PC-3 (cell line): ENCODE measurements around the gene ARMC3. TPM values are rescaled to one million over a fixed set of nuclear protein-coding genes. Genes with fewer than 3 reads are reported as not detected.
"Not testable (repeated sequence)": the region's sequence is repeated elsewhere in the genome, so short reads cannot be mapped to it uniquely, and the experiment has no call there.

Source experiments
- ATAC-seq: fragments of 200-7000 bp; cut with Tn5 transposase; 2 replicates; pipeline ENCODE4 v1.9.1; 2020; ENCODE audit warnings: mild to moderate bottlenecking, moderate library complexity
- BruUV-seq: library from RNA; stranded (reverse); fragments of 400-500 nt; replicated peaks from 2 replicates; lab custom pipeline; 2021; lab: Mats Ljungman, UMichigan
- CTCF ChIA-PET: fragments of 300-600 bp; sonication (Branson Sonifier 250); formaldehyde crosslinking; loops from one replicate; lab custom pipeline; 2022; ENCODE audit warnings: antibody characterized with exemption; lab: Charles Lee
- POLR2A ChIA-PET: fragments of 300-600 bp; sonication (Branson Sonifier 250); formaldehyde crosslinking; loops from one replicate; lab custom pipeline; 2022; ENCODE audit warnings: antibody characterized with exemption; ENCODE audit not compliant: unreplicated experiment; lab: Charles Lee
- DNase-seq: peaks from one replicate; pipeline ENCODE4 v3.0.0-alpha.2; 2015
- H2AFZ ChIP-seq: fragments of 300-600 bp; sonication (generic); 2 replicates; pipeline ENCODE4 v1.6.0; 2016; ENCODE audit warnings: antibody characterized with exemption, low read length
- H3F3A ChIP-seq: fragments of 300-600 bp; sonication (generic); one replicate; pipeline ENCODE4 v1.6.0; 2017; ENCODE audit warnings: antibody characterized with exemption, low read length, control low read depth, mild to moderate bottlenecking; ENCODE audit not compliant: unreplicated experiment
- H3K27ac ChIP-seq: fragments of 300-600 bp; sonication (generic); 2 replicates; pipeline ENCODE4 v1.5.1; 2016; ENCODE audit warnings: mild to moderate bottlenecking, low read length
- H3K27me3 ChIP-seq: fragments of 300-600 bp; sonication (generic); 2 replicates; pipeline ENCODE4 v1.6.1; 2016; ENCODE audit warnings: low read length, mixed read lengths
- H3K36me3 ChIP-seq: fragments of 300-600 bp; sonication (generic); 2 replicates; pipeline ENCODE4 v1.6.1; 2016; ENCODE audit warnings: low read depth, mixed run types, low read length, mixed read lengths
- H3K4me1 ChIP-seq: fragments of 300-600 bp; sonication (generic); 2 replicates; pipeline ENCODE4 v1.5.1; 2016; ENCODE audit warnings: low read length; ENCODE audit not compliant: insufficient read depth
- H3K4me2 ChIP-seq: fragments of 300-600 bp; sonication (generic); 2 replicates; pipeline ENCODE4 v1.6.0; 2016; ENCODE audit warnings: low read length
- H3K4me3 ChIP-seq: fragments of 300-600 bp; sonication (generic); 2 replicates; pipeline ENCODE4 v1.5.1; 2016; ENCODE audit warnings: mild to moderate bottlenecking, low read length, mixed read lengths
- H3K79me2 ChIP-seq: fragments of 300-600 bp; sonication (generic); 2 replicates; pipeline ENCODE4 v1.6.1; 2017; ENCODE audit warnings: low read length, mixed read lengths
- H3K9ac ChIP-seq: fragments of 300-600 bp; sonication (generic); 2 replicates; pipeline ENCODE4 v1.6.0; 2016; ENCODE audit warnings: mild to moderate bottlenecking, low read length
- H3K9me2 ChIP-seq: fragments of 300-600 bp; sonication (generic); replicated peaks from 2 replicates; pipeline ENCODE4 v1.6.1; 2016; ENCODE audit warnings: mixed run types, low read length, mixed read lengths
- H3K9me3 ChIP-seq: fragments of 300-600 bp; sonication (generic); 2 replicates; pipeline ENCODE4 v1.6.1; 2016; ENCODE audit warnings: low read length, mixed read lengths
- H4K20me1 ChIP-seq: fragments of 300-600 bp; sonication (generic); 2 replicates; pipeline ENCODE4 v1.6.1; 2016; ENCODE audit warnings: low read length, mixed read lengths
- CTCF ChIP-seq: fragments of 300-600 bp; sonication (generic); conservative IDR thresholded peaks from 2 replicates; pipeline ENCODE4 v1.5.1; 2017; ENCODE audit warnings: antibody characterized with exemption, low read depth, mild to moderate bottlenecking, low read length
- EZH2 ChIP-seq: fragments of 300-600 bp; sonication (generic); IDR thresholded peaks from one replicate; pipeline ENCODE4 v1.6.1; 2017; ENCODE audit warnings: antibody characterized with exemption, mild to moderate bottlenecking, low read length; ENCODE audit not compliant: unreplicated experiment
- EZH2phosphoT487 ChIP-seq: fragments of 300-600 bp; sonication (generic); IDR thresholded peaks from 2 replicates; pipeline ENCODE4 v1.6.1; 2018; ENCODE audit warnings: mild to moderate bottlenecking, antibody characterized with exemption, low read length, borderline replicate concordance
- intact Hi-C: fragments of 100-400 bp; cut with micrococcal nuclease; formaldehyde crosslinking; loops from 2 replicates; pipeline ENCODE4 v1.9.0; 2023
- total RNA-seq: library from RNA; depleted of rRNA; stranded (reverse); fragments of >200 nt; gene quantifications from 2 replicates; pipeline ENCODE4 v1.2.3, GENCODE V29; 2014

The ARMC3 gene
- total RNA-seq, 1 experiment from 2014 or later, result 0.18 TPM

DNA sequence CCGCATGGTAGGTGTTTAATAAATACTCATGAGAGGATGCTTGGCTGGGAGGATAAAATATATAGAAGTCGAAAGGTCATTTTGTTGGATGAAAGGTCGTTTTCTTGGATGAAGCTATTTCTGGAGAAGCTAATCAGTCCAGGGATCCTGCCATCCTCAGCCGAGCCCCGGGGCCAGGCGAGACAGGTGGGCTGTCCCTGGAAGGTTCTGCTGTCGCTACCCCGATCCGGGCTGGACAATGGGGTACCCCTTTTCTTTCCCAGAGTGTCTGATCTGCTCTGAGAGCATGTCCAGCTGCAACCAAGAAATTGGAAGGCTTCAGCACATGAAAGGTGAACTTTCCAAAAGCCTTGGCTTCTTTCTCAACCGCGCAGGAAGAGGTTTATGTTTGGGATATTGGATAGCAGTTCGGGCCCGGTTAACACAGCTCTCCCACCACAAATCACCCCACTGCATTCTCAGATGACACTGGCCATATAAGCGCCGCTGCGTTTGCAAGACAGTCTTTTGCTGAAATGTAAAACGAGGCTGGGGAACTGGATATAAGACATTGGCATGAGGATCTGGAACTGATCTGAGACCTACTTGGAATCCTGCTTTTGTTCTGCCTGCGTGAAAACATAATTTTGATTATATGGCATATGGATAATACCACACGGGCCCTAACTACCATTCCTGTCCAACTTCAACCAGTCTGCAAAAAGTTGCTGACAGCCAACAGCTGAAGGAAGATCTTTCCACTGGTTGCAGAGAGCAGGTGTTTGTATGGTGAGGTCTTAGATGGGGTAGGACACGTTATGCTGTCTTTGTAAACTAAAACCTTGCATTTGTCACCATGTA is 136.3 kb downstream of the ARMC3 start:
- Histone ChIP-seq H3K27me3 (no peaks in the 10 kb centered on the region), H3K4me2 (no peak overlapping the region), H3K79me2 (no peaks in the 10 kb centered on the region), H3K9ac (no peak overlapping the region), H3K36me3 (no peaks in the 10 kb centered on the region), H3F3A (no peaks in the 10 kb centered on the region), H3K9me2 (no peaks in the 10 kb centered on the region), H3K4me1 (peaks cover 9% of the 10 kb centered on the region; the same call in 1 of the 2 replicates), H3K9me3 (no peaks in the 10 kb centered on the region), H2AFZ (no peak overlapping the region), H3K27ac (no peak overlapping the region), H4K20me1 (no peaks in the 10 kb centered on the region), H3K4me3 (no peak overlapping the region)
- ATAC-seq, result no peak
- CTCF ChIA-PET, result no interaction called here
- DNase-seq, result no peak
- POLR2A ChIA-PET, result no interaction called here
- intact Hi-C loops, result no loop called here
- no TSS peak for BruUV-seq
- TF ChIP-seq EZH2phosphoT487, result no peak
- TF ChIP-seq EZH2, result no peak
- no peak for TF ChIP-seq CTCF

- H3K27ac ChIP-seq, H3K27me3 ChIP-seq, H2AFZ ChIP-seq, H3K79me2 ChIP-seq, H3K9me2 ChIP-seq, CTCF ChIA-PET, H3F3A ChIP-seq, H3K36me3 ChIP-seq, H3K4me2 ChIP-seq, H3K4me1 ChIP-seq, BruUV-seq, H3K9me3 ChIP-seq, DNase-seq, H4K20me1 ChIP-seq, POLR2A ChIA-PET, H3K4me3 ChIP-seq, intact Hi-C loops, ATAC-seq, H3K9ac ChIP-seq: not testable (repeated sequence)
These were observed 136.9 kb downstream of the ARMC3 start for GRCh38 chr10:23064813-23065114.

DNA sequence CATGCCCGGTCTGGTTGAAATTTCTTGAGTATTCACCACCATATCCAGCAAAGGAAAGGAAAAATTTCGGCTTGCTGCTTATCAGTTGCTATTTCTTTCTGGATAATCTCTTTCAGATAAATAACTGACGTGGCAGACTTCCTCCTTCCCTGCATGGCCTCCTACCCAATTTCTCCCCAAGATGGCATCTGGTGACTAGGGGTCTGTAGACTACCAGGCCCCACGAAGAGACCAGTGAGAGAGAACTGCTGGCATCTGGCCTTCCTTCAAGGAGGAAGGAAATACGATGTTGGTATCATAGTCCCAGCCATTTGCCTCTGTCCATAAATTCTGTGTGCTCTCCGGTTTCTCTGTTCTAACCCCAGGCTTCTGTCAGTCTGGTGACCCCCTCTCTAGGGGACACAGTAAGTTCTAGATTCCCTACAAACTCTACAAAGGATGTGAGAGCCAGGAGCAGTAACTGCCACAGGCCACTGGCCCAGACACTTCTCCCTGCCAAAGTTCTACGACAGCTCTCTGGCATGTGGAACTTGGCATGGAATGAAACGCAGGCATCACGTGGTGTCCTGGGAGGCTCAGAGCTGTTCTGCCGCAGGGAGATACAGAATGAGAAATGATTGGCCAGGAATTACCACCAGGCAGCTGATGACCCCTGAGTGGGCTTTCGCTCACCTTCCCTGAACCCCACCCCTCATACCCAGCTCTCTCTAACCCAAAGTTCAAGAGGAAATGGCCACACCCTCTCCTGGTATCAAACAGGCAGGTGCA is 137.5 kb downstream of the ARMC3 start:
- H3K4me2 ChIP-seq, result peak overlapping the region; percentile 67
- no peaks in the 10 kb centered on the region for H3K36me3 ChIP-seq
- H3K4me3 ChIP-seq, result no peak overlapping the region
- no peak overlapping the region for H3K9ac ChIP-seq
- ATAC-seq (peak; percentile 76), DNase-seq (peak; percentile 67)
- peaks cover 9% of the 10 kb centered on the region; the same call in 1 of the 2 replicates for H3K4me1 ChIP-seq
- intact Hi-C loops, result no loop called here
- no peaks in the 10 kb centered on the region for H3K27me3 ChIP-seq
- H2AFZ ChIP-seq, result 0 out of 2 replicates have a peak overlapping the region, but pooled peaks have one; percentile 4
- no peak overlapping the region for H3K27ac ChIP-seq
- TF ChIP-seq EZH2 (no peak), EZH2phosphoT487 (no peak), CTCF (no peak)
- no TSS peak for BruUV-seq
- POLR2A ChIA-PET, result interaction anchor here (0.5 kb wide), 1 partner anchor 725 kb away, joined by 3 read pairs; no protein-coding TSS in a partner anchor
- no peaks in the 10 kb centered on the region for H3K9me3 ChIP-seq
- no peaks in the 10 kb centered on the region for H3K9me2 ChIP-seq
- H3K79me2 ChIP-seq, result no peaks in the 10 kb centered on the region
- no peaks in the 10 kb centered on the region for H4K20me1 ChIP-seq
- H3F3A ChIP-seq, result no peaks in the 10 kb centered on the region
- CTCF ChIA-PET, result no interaction called here
